GM23338 (cell line): Measurements from ENCODE around the gene SEC16A. TPM values are rescaled to one million over a fixed set of nuclear protein-coding genes. Genes with fewer than 3 reads are reported as not detected.

Experiments used
- ATAC-seq: fragments of 200-7000 bp; cut with Tn5 transposase; 3 replicates; pipeline ENCODE4 v1.9.1; 2020
- DNase-seq: peaks from one replicate; pipeline ENCODE4 v3.0.0-alpha.2; 2015; ENCODE audit warnings: low spot score
- H2AFZ ChIP-seq: fragments of 200-600 bp; sonication (generic); 2 replicates; pipeline ENCODE4 v1.8.0; 2016; ENCODE audit warnings: antibody characterized with exemption, mild to moderate bottlenecking, moderate library complexity
- H3F3A ChIP-seq: fragments of 200-600 bp; sonication (generic); replicated peaks from 2 replicates; pipeline ENCODE4 v1.8.0; 2017; ENCODE audit warnings: antibody characterized with exemption, mixed run types, low read depth
- H3K27ac ChIP-seq: fragments of 200-600 bp; sonication (generic); 2 replicates; pipeline ENCODE4 v1.6.1; 2016; ENCODE audit warnings: low read depth
- H3K27me3 ChIP-seq: fragments of 200-600 bp; sonication (generic); 2 replicates; pipeline ENCODE4 v1.8.0; 2016; ENCODE audit warnings: mild to moderate bottlenecking, mixed run types, moderate library complexity; ENCODE audit not compliant: insufficient read depth
- H3K36me3 ChIP-seq: fragments of 200-600 bp; sonication (generic); 2 replicates; pipeline ENCODE4 v1.8.0; 2016; ENCODE audit warnings: mild to moderate bottlenecking; ENCODE audit not compliant: insufficient read depth
- H3K4me1 ChIP-seq: fragments of 200-600 bp; sonication (generic); 2 replicates; pipeline ENCODE4 v1.8.0; 2016; ENCODE audit warnings: mild to moderate bottlenecking, moderate library complexity; ENCODE audit not compliant: insufficient read depth
- H3K4me2 ChIP-seq: fragments of 200-600 bp; sonication (generic); 2 replicates; pipeline ENCODE4 v1.7.1; 2017; ENCODE audit warnings: mixed run types
- H3K4me3 ChIP-seq: fragments of 200-600 bp; sonication (generic); 2 replicates; pipeline ENCODE4 v1.6.1; 2016; ENCODE audit warnings: mixed run types
- H3K79me2 ChIP-seq: fragments of 200-600 bp; sonication (generic); replicated peaks from 2 replicates; pipeline ENCODE4 v1.8.0; 2017; ENCODE audit warnings: mild to moderate bottlenecking; ENCODE audit not compliant: insufficient read depth
- H3K9me2 ChIP-seq: fragments of 200-600 bp; sonication (generic); 2 replicates; pipeline ENCODE4 v1.8.0; 2017; ENCODE audit not compliant: insufficient read depth
- H4K20me1 ChIP-seq: fragments of 200-600 bp; sonication (generic); replicated peaks from 2 replicates; pipeline ENCODE4 v1.8.0; 2017; ENCODE audit warnings: mild to moderate bottlenecking; ENCODE audit not compliant: insufficient read depth
- H3K27ac Mint-ChIP-seq: 2 replicates; pipeline ENCODE4 v1.8.0; 2020; ENCODE audit warnings: inconsistent platforms, mild to moderate bottlenecking, moderate library complexity, mixed read lengths
- H3K27me3 Mint-ChIP-seq: 3 replicates; pipeline ENCODE4 v1.8.0; 2022; ENCODE audit warnings: low read depth, mild to moderate bottlenecking, moderate library complexity, mixed read lengths, inconsistent platforms; ENCODE audit not compliant: insufficient read depth, poor library complexity
- H3K36me3 Mint-ChIP-seq: 3 replicates; pipeline ENCODE4 v1.8.0; 2021; ENCODE audit warnings: low read depth, mild to moderate bottlenecking, inconsistent platforms, moderate library complexity, mixed read lengths
- H3K4me1 Mint-ChIP-seq: 3 replicates; pipeline ENCODE4 v1.8.0; 2020; ENCODE audit warnings: mild to moderate bottlenecking, inconsistent platforms, mixed read lengths
- H3K4me3 Mint-ChIP-seq: 3 replicates; pipeline ENCODE4 v1.8.0; 2021; ENCODE audit warnings: moderate library complexity, mild to moderate bottlenecking, inconsistent platforms, mixed read lengths
- H3K9me3 Mint-ChIP-seq: 3 replicates; pipeline ENCODE4 v1.8.0; 2020; ENCODE audit warnings: moderate library complexity, mild to moderate bottlenecking, inconsistent platforms, mixed read lengths
- CREB1 ChIP-seq: fragments of 250-450 bp; sonication (Bioruptor Pico); IDR thresholded peaks from 2 replicates; pipeline ENCODE4 v1.5.0; 2020; ENCODE audit warnings: low read depth, mild to moderate bottlenecking, moderate library complexity
- CTCF ChIP-seq, 2 experiments: fragments of 200-600 bp in 1 of 2; sonication (generic) in 1 of 2; conservative IDR thresholded peaks; 2 replicates each; pipeline versions ENCODE4 v1.5.1 to v1.6.1; 2016 to 2017; ENCODE audit warnings: antibody characterized with exemption in 2 of 2, low read depth in 2 of 2, mild to moderate bottlenecking in 2 of 2, moderate library complexity in 1 of 2
- ETS1 ChIP-seq: IDR thresholded peaks from 2 replicates; pipeline ENCODE4 v1.6.1; 2016; ENCODE audit warnings: antibody characterized with exemption
- EZH2 ChIP-seq: fragments of 200-600 bp; sonication (generic); IDR thresholded peaks from one replicate; pipeline ENCODE4 v1.8.0; 2017; ENCODE audit warnings: antibody characterized with exemption, mild to moderate bottlenecking, low read depth; ENCODE audit not compliant: unreplicated experiment
- EZH2phosphoT487 ChIP-seq: fragments of 200-600 bp; sonication (generic); IDR thresholded peaks from one replicate; pipeline ENCODE4 v1.8.1; 2018; ENCODE audit warnings: antibody characterized with exemption; ENCODE audit not compliant: unreplicated experiment
- JUNB ChIP-seq: IDR thresholded peaks from one replicate; pipeline ENCODE4 v1.6.1; 2016; ENCODE audit warnings: antibody characterized with exemption; ENCODE audit not compliant: unreplicated experiment
- NANOG ChIP-seq: IDR thresholded peaks from 2 replicates; pipeline ENCODE4 v1.6.1; 2016; ENCODE audit warnings: antibody characterized with exemption, borderline replicate concordance
- POLR2AphosphoS5 ChIP-seq: IDR thresholded peaks from 2 replicates; pipeline ENCODE4 v1.6.1; 2016; ENCODE audit warnings: antibody characterized with exemption, low read depth
- REST ChIP-seq: IDR thresholded peaks from one replicate; pipeline ENCODE4 v1.6.1; 2018; ENCODE audit warnings: antibody characterized with exemption; ENCODE audit not compliant: unreplicated experiment
- STAT1 ChIP-seq: IDR thresholded peaks from one replicate; pipeline ENCODE4 v1.6.1; 2016; ENCODE audit warnings: antibody characterized with exemption; ENCODE audit not compliant: unreplicated experiment
- ZNF114 ChIP-seq: fragments of 250-450 bp; sonication (Bioruptor Pico); IDR thresholded peaks from 2 replicates; pipeline ENCODE4 v1.5.0; 2020; ENCODE audit warnings: mild to moderate bottlenecking, moderate library complexity
- ZNF331 ChIP-seq: fragments of 250-450 bp; sonication (Bioruptor Pico); IDR thresholded peaks from 2 replicates; pipeline ENCODE4 v1.5.0; 2020; ENCODE audit warnings: low read depth, mild to moderate bottlenecking, moderate library complexity
- ZNF462 ChIP-seq: fragments of 250-450 bp; sonication (Bioruptor Pico); IDR thresholded peaks from 2 replicates; pipeline ENCODE4 v1.5.0; 2020; ENCODE audit warnings: mild to moderate bottlenecking, moderate library complexity
- polyA plus RNA-seq: library from polyadenylated mRNA; unstranded; fragments of >200 nt; fragmentation: Nextera tagmentation; extraction: Ambion mirVana; gene quantifications from 2 replicates; pipeline ENCODE4 v1.2.1, GENCODE V29; 2016
- total RNA-seq: library from RNA; depleted of rRNA; stranded (reverse); fragments of >200 nt; shearing (Covaris generic); gene quantifications from 2 replicates; pipeline ENCODE4 v1.2.3, GENCODE V29; 2014

The SEC16A gene
- total and polyA plus RNA-seq, 2 experiments from 2014 or later: 34.0 to 59.2 TPM

GRCh38 chr9:136511144-136511669, 28.4 kb upstream of the SEC16A start:
- H3K27me3 ChIP-seq: no peaks in the 10 kb centered on the region
- no peak overlapping the region for H3K4me3 Mint-ChIP-seq
- H3K36me3 ChIP-seq: peaks cover 12% of the 10 kb centered on the region; the same call in 1 of the 2 replicates
- H3K9me3 Mint-ChIP-seq: no peaks in the 10 kb centered on the region
- no peak overlapping the region for H3K4me3 ChIP-seq
- H3K27ac ChIP-seq: no peak overlapping the region
- no peaks in the 10 kb centered on the region for H3K9me2 ChIP-seq
- H3K27me3 Mint-ChIP-seq: peaks cover 4% of the 10 kb centered on the region
- TF ChIP-seq NANOG (no peak), JUNB (no peak), CREB1 (CRISPR knock-in tag) (no peak), EZH2phosphoT487 (no peak), POLR2AphosphoS5 (no peak), ZNF462 (CRISPR knock-in tag) (no peak), ZNF114 (CRISPR knock-in tag) (no peak), REST (no peak), CTCF (conservative IDR thresholded peaks at IDR 0.05; ENCODE audit: low read depth in 2 of 2) (no peak), ETS1 (no peak), ZNF331 (no peak), EZH2 (no peak), STAT1 (no peak)
- H3K36me3 Mint-ChIP-seq: peaks cover 37% of the 10 kb centered on the region
- no peaks in the 10 kb centered on the region for H3K79me2 ChIP-seq
- no peaks in the 10 kb centered on the region; the same call in 1 of the 2 replicates for H4K20me1 ChIP-seq
- H2AFZ ChIP-seq: no peak overlapping the region
- no peak for ATAC-seq
- no peaks in the 10 kb centered on the region for H3K4me1 ChIP-seq
- H3K27ac Mint-ChIP-seq: no peak overlapping the region
- H3K4me2 ChIP-seq: no peak overlapping the region
- no peak for DNase-seq
- H3K4me1 Mint-ChIP-seq: no peaks in the 10 kb centered on the region
- 0 out of 2 replicates have a peak, but pooled peaks cover 2% of the 10 kb centered on the region for H3F3A ChIP-seq
